ENCODE data around the gene KCNJ18.
"Not testable (repeated sequence)": the region's sequence is repeated elsewhere in the genome, so short reads cannot be mapped to it uniquely, and the experiment has no call there.

GRCh38 chr17:21659635-21660034, 32.7 kb upstream of the KCNJ18 start:
- TF ChIP-seq TAF1 (IDR thresholded peaks at IDR 0.05; ENCODE audit: low read depth, low read length); POLR2AphosphoS5 (IDR thresholded peaks at IDR 0.05; ENCODE audit: low read depth, low read length); POLR2A (IDR thresholded peaks at IDR 0.05; ENCODE audit: low read depth, low read length); POU2F2 (IDR thresholded peaks at IDR 0.05; ENCODE audit: low read depth, low read length); PAX5 (IDR thresholded peaks at IDR 0.05; ENCODE audit: insufficient read depth, low read length, severe bottlenecking); SPI1 (IDR thresholded peaks at IDR 0.05; ENCODE audit: low read depth, low read length): not testable (repeated sequence)
